ENCODE data around the gene OR52I1.

The OR52I1 gene, protein sequence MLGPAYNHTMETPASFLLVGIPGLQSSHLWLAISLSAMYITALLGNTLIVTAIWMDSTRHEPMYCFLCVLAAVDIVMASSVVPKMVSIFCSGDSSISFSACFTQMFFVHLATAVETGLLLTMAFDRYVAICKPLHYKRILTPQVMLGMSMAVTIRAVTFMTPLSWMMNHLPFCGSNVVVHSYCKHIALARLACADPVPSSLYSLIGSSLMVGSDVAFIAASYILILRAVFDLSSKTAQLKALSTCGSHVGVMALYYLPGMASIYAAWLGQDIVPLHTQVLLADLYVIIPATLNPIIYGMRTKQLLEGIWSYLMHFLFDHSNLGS

GRCh38 chr11:4593739-4594138 lies at the start of gene OR52I1:
Gene OR52I1 (plus strand): TSS chr11:4594039. CDS start chr11:4594039, 0 bp downstream.
- no peak for DNase-seq (ENCODE audit: low read depth in 2 of 2)

DNA sequence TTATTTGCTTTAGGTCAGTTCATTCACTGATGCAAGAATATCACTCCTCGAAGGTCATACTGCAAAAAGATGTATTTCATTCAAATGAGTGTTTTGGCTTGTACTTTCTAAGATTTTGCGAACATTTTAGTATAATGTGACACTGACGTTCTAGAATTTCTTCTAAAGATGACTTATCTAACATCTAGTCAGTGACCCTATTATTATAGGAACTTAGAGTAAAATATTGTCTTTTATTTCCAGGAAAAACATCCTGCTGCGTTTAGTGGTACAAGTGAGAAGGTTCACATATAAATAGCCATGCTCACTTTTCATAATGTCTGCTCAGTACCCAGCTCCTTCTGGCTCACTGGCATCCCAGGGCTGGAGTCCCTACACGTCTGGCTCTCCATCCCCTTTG lies 48.9 kb upstream of the OR52I1 start, which contains the start of gene OR52M1:
Gene OR52M1 (plus strand): TSS at position 301 of the 400 bp plus-strand sequence. CDS start 0 bp downstream, at position 301.
- no peak for DNase-seq (ENCODE audit: low read depth in 2 of 2)

GRCh38 chr11:4546878-4547277 lies 47.0 kb upstream of the OR52I1 start:
- DNase-seq (ENCODE audit: low read depth in 2 of 2), result no peak

- no peak for DNase-seq (ENCODE audit: low read depth in 2 of 2)
Observed at GRCh38 chr11:4547416-4547815, 46.4 kb upstream of the OR52I1 start.

DNA sequence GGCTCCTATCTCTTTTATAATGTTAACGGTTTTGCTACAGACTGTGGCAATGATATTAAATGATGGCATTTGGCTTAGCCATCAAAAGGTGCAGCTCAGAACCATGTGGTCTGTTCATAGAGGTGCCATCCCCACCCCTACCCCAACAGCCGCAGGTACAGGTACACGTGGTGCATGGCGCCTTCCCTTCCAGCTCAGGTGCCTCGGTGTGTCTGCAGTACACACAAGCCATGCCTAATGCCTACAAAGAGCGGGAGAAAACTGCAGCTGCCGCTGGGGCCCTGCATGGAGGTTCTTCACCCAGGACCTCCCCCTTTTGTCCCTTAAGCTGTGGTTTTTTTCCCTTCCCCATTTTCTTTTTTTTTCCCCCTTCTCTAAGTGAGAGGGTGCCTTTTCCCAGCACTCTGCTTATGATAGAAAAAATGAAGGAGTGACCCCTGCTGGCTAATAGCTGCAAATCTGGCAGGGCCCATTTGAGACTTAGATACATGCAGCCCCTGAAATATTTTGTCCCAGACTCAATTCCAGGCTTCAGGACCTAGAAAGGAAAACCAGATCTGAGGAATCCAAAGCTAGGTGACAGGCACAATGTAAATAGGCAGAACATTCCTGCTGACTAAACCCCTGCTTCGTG lies 42.4 kb upstream of the OR52I1 start:
- no peak for DNase-seq (ENCODE audit: low read depth in 2 of 2)

DNA sequence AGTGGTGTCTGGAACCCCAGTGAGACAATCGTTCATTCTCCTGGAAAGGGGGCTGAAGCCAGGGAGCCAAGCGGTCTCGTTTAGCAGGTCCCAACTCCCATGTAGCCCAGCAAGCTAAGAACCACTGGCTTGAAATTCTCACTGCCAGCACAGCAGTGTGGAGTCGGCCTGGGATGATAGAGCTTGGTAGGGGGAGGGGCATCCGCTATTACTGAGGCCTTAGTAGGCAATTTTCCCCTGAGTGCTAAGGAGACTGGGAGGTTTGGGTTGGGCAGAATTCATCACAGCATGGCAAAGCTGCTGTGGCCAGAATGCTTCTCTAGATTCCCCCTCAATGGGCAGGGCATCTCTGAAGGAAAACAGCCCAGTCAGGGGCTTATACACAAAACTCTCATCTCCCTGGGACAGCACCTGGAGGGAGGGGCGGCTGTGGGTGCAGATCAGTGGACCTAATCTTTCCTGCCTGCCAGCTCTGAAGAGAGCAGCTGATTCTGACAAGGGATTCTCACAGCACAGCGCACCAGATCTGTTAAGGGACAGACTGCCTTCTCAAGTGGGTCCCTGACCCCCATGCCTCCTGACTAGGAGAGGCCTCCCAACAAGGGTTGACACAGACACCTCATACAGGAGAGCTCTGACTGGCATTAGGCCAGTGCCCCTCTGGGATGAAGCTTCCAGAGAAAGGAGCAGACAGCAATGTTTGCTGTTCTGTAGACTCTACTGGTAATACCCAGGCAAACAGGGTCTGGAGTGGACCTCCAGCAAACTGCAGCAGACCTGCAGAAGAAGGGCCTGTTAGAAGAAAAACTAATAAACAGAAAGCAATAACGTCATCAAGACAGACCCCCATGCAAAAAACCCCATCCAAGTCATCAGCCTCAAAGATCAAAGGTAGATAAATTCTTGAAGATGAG lies 34.1 kb upstream of the OR52I1 start:
- DNase-seq (ENCODE audit: low read depth in 2 of 2), result no peak

- no peak for DNase-seq (ENCODE audit: low read depth in 2 of 2)
Observed at GRCh38 chr11:4560467-4560866, 33.4 kb upstream of the OR52I1 start.

DNA sequence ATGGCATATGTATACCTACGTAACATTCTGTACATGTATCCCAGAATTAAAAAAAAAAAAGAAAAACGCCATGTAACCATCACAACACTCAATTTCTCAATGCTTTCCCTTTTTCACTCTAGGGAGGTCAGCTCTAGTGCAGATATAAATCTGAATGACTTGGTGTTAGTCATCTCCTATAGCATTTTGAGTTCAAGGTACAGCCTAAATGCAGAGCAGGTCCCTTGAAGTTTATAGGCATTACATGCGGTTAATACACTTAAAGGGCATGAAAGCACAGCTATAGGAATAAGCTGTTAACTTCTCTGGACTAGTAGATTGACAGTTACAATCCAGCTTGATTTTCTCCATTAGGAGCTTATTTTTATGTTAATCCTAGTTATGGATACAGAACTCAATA lies 28.5 kb upstream of the OR52I1 start:
- no peak for DNase-seq (ENCODE audit: low read depth in 2 of 2)

GRCh38 chr11:4569075-4569474 lies 24.8 kb upstream of the OR52I1 start:
- DNase-seq (ENCODE audit: low read depth in 2 of 2), result no peak

- no peak for DNase-seq (ENCODE audit: low read depth in 2 of 2)
Observed at GRCh38 chr11:4576880-4577279, 17.0 kb upstream of the OR52I1 start.

DNA sequence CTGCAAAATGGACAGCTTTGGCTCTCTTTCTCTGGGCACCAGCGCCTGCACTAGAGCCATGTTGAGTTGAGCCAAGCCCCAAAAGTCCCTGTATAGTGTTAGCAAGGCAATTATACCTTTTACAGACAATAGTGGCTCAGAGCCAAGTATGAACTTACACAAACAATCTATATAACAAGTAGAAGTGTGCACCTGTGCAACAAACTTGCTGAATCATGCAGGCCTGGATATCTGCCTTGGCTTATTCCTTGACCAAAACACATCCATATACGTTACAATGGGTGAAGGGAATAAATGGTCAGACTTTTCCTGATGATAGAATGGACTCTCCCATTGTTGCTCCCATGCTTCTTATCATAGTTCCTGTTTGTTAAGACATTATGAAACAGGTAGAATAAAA lies 16.1 kb upstream of the OR52I1 start:
- DNase-seq (ENCODE audit: low read depth in 2 of 2), result no peak

DNA sequence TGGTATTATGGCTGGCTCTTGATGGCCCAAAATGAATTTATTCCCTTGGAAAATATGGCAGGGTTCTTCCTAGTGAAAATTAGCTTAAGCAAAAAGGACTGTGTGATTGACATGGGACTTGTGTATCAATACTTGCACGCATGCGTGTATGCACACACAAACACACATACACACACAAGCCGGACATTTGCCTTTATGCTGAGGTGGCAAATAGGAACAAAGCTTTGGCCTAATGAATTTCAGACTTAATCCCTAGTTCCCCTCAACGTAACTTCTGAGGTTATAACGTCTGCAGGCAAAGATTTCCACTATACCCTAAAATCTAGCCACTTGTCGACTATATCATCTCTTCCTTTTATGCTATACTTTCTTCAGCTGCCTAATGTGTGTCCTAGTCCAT lies 15.2 kb upstream of the OR52I1 start:
- no peak for DNase-seq (ENCODE audit: low read depth in 2 of 2)

GRCh38 chr11:4580124-4580523 lies 13.7 kb upstream of the OR52I1 start:
- DNase-seq (ENCODE audit: low read depth in 2 of 2), result no peak

- DNase-seq (ENCODE audit: low read depth in 2 of 2), result no peak
Observed at GRCh38 chr11:4581443-4581842, 12.4 kb upstream of the OR52I1 start, which contains the start of gene OR52I2. Gene OR52I2 (plus strand): TSS chr11:4581743.

DNA sequence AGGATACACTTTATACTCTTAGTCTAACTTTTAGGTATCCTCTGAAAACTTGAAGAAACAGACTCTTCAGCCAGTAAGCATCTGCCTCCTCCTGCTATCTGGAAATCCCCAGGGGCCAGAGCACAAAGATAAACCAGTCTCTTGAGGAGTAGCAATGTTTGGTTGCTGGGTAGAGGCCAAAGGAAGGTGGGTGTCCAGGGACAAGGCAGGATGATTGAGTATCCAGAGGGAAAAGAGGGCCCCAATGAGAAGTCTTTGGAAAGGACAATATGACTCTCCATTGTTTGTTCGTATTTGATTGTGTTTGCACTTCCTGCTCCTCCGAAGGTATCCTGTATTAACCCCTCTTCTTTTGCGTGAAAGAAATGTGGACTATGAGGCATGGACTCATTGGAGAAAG lies 4.8 kb upstream of the OR52I1 start:
- DNase-seq (ENCODE audit: low read depth in 2 of 2), result no peak

DNA sequence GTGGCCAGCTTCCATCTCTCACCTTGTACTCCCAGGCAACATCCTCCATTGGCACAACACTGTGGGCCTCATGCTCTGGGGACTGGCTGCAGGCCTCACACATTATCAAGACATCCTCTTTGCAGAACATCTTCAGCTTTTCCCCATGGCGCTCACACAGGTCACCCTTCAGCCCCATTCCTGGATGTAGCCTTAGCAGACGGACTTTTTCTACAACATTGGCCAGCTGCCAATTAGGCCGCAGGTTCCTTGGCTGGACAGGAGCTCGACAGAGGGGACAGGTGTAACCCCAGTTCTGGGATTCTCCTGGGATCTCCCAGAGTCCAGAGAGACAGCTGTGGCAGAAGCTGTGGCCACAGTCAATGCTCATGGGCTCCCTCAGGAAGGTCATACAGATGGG lies 11.2 kb downstream of the OR52I1 start:
- no peak for DNase-seq (ENCODE audit: low read depth in 2 of 2)

DNA sequence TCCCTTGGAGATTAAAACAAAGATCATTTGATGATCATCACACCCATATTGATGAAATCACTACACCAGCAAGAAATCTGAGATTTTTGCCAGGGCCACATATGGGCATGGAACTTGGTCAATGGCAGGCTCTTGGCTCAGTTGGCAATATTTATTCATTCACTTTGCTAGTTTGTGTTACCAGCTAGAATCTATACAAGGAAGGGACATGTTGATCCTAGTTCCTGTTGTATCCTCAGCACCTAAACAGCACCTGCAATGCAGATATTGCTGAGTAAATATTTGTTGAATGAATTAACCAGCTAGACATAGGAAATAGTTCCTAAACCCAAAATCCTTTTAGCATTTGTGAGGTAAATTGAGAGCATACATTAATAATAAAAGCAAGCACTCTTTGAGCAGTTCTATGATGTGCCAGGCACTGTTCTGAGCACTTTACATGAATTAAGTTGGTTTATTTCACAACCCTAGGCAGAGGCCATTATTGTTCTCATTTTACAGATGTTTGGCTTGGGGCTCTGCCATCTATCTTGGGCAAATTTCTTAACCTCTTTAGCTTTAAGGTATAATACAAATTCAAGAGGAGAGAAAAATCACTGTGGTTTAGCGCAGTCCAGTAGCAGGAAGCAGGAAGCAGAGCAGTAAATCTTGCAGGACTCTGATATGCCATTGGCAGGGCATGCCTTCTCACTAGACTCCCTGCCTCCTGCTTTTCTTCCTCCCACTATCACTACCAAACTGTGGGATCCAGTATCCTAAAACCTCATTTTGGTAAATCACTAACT lies 12.6 kb downstream of the OR52I1 start:
- no peak for DNase-seq (ENCODE audit: low read depth in 2 of 2)

GRCh38 chr11:4607096-4607495 lies 13.3 kb downstream of the OR52I1 start:
- DNase-seq (ENCODE audit: low read depth in 2 of 2), result no peak

GRCh38 chr11:4607781-4608666 lies 14.2 kb downstream of the OR52I1 start, which contains the start of gene TRIM68:
Gene TRIM68 (minus strand): TSS chr11:4608231. CDS start chr11:4605504, 2,727 bp downstream.
- DNase-seq (ENCODE audit: low read depth in 2 of 2), result peak; percentile 81 to 86

- DNase-seq (ENCODE audit: low read depth in 2 of 2), result no peak
Observed at GRCh38 chr11:4610258-4610935, 16.6 kb downstream of the OR52I1 start.

Data from stimulated activated CD4-positive, alpha-beta T cell treated with anti-CD3 and anti-CD28 coated beads, Interleukin-1b, Interleukin-23, amount 100 ng/mL, for 1 hour (primary cell).